Stimulated activated CD4-positive, alpha-beta T cell treated with anti-CD3 and anti-CD28 coated beads, Interleukin-1b, Interleukin-23, amount 100 ng/mL, for 4 hours (primary cell): ENCODE results near the gene COL23A1.
"Not testable (repeated sequence)": the region's sequence is repeated elsewhere in the genome, so short reads cannot be mapped to it uniquely, and the experiment has no call there.

Source experiments
- DNase-seq, 2 donors: peaks; one replicate each; pipeline ENCODE4 v3.0.0-alpha.2; 2020; ENCODE audit warnings: low read depth in 2 of 2

Gene COL23A1

GRCh38 chr5:178198151-178198550 is 392.0 kb downstream of the COL23A1 start:
- DNase-seq: not testable (repeated sequence)

DNA sequence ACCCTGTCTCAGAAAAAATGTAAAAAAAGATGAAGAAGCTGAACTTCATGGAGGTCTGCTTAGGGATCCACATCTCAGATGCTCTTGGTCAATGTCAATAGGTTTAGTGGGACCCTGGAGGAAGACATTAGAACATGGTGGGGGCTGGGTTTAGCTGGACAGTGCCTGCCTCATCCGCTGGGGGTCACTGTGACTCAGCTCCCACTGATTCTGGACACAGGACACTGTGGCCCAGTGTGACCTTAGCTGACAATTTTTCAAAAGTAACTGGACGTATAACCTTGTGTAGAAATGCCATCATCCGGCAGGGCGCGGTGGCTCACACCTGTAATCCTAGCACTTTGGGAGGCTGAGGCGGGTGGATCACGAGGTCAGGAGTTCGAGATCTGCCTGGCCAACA is 393.2 kb downstream of the COL23A1 start:
- no peak for DNase-seq

DNA sequence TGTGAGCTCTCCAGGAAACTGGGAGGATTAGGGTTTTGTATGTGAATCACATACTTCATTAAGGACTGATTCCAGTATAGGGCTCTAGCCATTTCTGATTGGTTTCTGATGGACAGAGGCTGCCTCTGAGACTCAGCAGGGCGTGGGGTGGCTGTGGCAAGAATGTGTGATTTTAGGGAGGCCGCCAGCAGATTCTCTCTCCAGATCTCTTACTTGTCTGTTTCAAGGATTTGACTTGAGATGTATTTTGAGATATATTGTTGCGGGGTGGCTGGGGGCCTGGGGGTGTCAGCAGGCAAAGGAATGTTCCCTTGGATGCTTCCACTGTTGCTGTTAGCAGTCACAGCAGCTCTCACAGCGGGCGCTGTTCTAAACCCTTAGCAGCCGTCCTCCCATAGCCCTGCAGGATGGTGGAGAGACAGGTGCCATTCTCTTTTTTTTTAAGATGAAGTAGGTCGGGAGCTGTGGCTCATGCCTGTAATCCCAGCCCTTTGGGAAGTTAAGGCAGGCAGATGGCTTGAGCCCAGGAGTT is 393.8 kb downstream of the COL23A1 start:
- DNase-seq: no peak

- no peak for DNase-seq
Measured at GRCh38 chr5:178194026-178194425, 396.2 kb downstream of the COL23A1 start.

GRCh38 chr5:178193251-178193809 is 396.9 kb downstream of the COL23A1 start:
- no peak for DNase-seq

GRCh38 chr5:178192787-178193186 is 397.4 kb downstream of the COL23A1 start:
- no peak for DNase-seq

DNA sequence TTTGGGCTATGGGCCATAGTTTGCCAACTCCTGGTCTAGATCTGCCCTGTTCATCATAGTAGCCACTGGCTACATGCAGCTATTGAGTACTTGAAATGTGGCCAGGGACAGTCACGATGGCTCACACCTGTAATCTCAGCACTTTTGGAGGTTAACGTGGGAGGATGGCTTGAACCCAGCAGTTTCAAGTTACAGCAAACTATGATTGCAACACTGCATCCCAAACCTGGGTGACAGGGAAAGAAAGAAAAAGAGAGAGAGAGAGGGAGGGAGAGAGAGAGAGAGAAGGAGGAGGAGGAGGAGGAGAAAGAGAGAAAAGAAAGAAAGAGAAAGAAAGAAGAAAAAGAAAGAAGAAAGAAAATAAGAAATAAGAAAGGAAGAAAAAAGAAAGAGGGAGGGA is 397.9 kb downstream of the COL23A1 start:
- no peak for DNase-seq

DNA sequence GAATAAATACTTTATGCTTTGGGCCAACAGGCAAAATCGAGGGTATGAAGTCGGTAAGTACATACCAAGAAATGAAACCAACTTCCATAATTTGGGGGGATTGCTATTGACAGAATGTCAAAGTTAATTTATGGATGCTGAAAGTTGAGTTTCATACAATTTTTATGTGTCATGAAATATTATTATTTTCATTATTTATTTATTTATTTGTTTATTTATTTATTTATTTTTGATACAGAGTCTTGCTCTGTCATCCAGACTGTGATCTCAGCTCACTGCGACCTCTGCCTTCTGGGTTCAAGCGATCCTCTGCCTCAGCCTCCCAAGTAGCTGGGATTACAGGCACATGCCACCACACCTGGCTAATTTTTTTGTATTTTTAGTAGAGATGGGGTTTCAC is 398.5 kb downstream of the COL23A1 start:
- no peak for DNase-seq

DNA sequence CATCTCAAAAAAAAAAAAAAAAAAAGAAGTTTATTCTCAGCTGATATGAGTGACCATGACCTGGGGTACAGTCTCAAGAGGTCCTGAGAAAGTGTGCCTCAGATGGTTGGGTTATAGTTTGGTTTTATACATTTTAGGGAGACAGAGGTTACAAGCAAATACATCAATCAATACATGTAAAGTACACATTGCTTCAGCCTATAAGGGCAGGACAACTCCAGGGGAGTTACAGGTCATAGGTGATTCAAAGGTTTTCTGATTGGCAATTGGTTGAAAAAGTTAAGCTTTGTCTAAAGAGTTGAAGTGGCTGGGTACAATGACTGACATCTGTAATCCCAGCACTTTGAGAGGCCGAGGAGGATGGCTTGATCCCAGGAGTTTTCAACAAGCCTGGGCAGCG is 400.8 kb downstream of the COL23A1 start:
- no peak for DNase-seq
